ENCODE data around the gene RABIF. TPM values are rescaled to one million over a fixed set of nuclear protein-coding genes. Genes with fewer than 3 reads are reported as not detected.
"Not testable (repeated sequence)": the region's sequence is repeated elsewhere in the genome, so short reads cannot be mapped to it uniquely, and the experiment has no call there.

RABIF gene
- polyA plus RNA-seq, 3 donors: 7.8 to 24.6 (median 22.8) TPM

GRCh38 chr1:202905331-202905730 is 16.4 kb upstream of the RABIF start:
- intact Hi-C loops (cut with micrococcal nuclease): no loop called here
- no peaks in the 10 kb centered on the region for H3K4me1 ChIP-seq (ENCODE audit: control insufficient read depth in 1 of 2, insufficient read depth in 2 of 2, low read length in 2 of 2)
- no peak overlapping the region for H3K4me2 ChIP-seq (replicated peaks; ENCODE audit: extremely low read depth, low read length, poor library complexity, severe bottlenecking)
- no CpG with 5 or more reads among the region's 4 CpGs for WGBS (ENCODE audit: insufficient coverage)
- Mint-ChIP-seq H3K9me3 (peaks cover 0 to 1% (median 0%) of the 10 kb centered on the region in 7 donors), H3K27me3 (ENCODE audit: low read depth in 3 of 3) (no peaks in the 10 kb centered on the region), H3K27ac (no peak overlapping the region), H3K36me3 (peaks cover 58 to 71% of the 10 kb centered on the region in 2 donors), H3K4me1 (no peaks in the 10 kb centered on the region), H3K4me3 (no peak overlapping the region)
- no peak for DNase-seq
- no peaks in the 10 kb centered on the region for H4K20me1 ChIP-seq (ENCODE audit: insufficient read depth, low read length)
- TF ChIP-seq, protein P1, sequence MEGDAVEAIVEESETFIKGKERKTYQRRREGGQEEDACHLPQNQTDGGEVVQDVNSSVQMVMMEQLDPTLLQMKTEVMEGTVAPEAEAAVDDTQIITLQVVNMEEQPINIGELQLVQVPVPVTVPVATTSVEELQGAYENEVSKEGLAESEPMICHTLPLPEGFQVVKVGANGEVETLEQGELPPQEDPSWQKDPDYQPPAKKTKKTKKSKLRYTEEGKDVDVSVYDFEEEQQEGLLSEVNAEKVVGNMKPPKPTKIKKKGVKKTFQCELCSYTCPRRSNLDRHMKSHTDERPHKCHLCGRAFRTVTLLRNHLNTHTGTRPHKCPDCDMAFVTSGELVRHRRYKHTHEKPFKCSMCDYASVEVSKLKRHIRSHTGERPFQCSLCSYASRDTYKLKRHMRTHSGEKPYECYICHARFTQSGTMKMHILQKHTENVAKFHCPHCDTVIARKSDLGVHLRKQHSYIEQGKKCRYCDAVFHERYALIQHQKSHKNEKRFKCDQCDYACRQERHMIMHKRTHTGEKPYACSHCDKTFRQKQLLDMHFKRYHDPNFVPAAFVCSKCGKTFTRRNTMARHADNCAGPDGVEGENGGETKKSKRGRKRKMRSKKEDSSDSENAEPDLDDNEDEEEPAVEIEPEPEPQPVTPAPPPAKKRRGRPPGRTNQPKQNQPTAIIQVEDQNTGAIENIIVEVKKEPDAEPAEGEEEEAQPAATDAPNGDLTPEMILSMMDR (IDR thresholded peaks at IDR 0.05): no peak
- H3K9ac ChIP-seq (ENCODE audit: insufficient read depth, low read length, poor library complexity, severe bottlenecking): no peak overlapping the region
- no peak overlapping the region for H3K4me3 ChIP-seq (replicated peaks in 1 of 3; ENCODE audit: low read depth in 2 of 3, low read length in 3 of 3)
- H2AFZ ChIP-seq (ENCODE audit: insufficient read depth, low read depth, low read length, poor library complexity, severe bottlenecking): no peak overlapping the region
- H3K79me2 ChIP-seq (ENCODE audit: insufficient read depth, low read length): no peaks in the 10 kb centered on the region
- H3K27ac ChIP-seq (ENCODE audit: low read depth in 1 of 2, low read length in 2 of 2): no peak overlapping the region
- no peaks in the 10 kb centered on the region for H3K9me3 ChIP-seq (replicated peaks in 1 of 2; ENCODE audit: control insufficient read depth in 1 of 2, insufficient read depth in 1 of 2, low read length in 2 of 2)
- H3K36me3 ChIP-seq (replicated peaks in 1 of 2; ENCODE audit: control insufficient read depth in 1 of 2, insufficient read depth in 2 of 2, low read length in 2 of 2): peaks cover 69 to 87% of the 10 kb centered on the region in 2 donors
- no peaks in the 10 kb centered on the region for H3K27me3 ChIP-seq (ENCODE audit: control insufficient read depth in 2 of 2, insufficient read depth in 2 of 2, low read length in 2 of 2)

DNA sequence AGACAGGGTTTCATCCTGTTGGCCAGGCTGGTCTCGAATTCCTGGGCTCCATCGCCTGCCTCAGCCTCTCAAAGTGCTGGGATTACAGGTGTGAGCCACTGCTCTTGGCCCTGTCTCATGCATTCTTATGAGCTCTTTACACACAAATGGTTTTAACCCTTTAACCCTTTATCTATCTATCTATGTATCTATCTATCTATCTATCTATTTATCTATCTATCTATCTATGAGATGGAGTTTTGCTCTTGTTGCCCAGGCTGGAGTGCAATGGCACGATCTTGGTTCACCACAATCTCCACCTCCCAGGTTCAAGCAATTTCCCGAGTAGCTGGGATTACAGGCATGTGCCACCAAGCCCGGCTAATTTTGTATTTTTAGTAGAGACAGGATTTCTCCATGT is 14.9 kb upstream of the RABIF start:
- H3K36me3 ChIP-seq (replicated peaks in 1 of 2; ENCODE audit: control insufficient read depth in 1 of 2, insufficient read depth in 2 of 2, low read length in 2 of 2): peaks cover 66 to 85% of the 10 kb centered on the region in 2 donors
- H2AFZ ChIP-seq (ENCODE audit: insufficient read depth, low read depth, low read length, poor library complexity, severe bottlenecking); H3K4me1 ChIP-seq (ENCODE audit: control insufficient read depth in 1 of 2, insufficient read depth in 2 of 2, low read length in 2 of 2); DNase-seq; H3K9me3 Mint-ChIP-seq; H3K27ac Mint-ChIP-seq; intact Hi-C loops (cut with micrococcal nuclease); H3K4me1 Mint-ChIP-seq; H3K79me2 ChIP-seq (ENCODE audit: insufficient read depth, low read length); H3K9me3 ChIP-seq (replicated peaks in 1 of 2; ENCODE audit: control insufficient read depth in 1 of 2, insufficient read depth in 1 of 2, low read length in 2 of 2); H4K20me1 ChIP-seq (ENCODE audit: insufficient read depth, low read length); H3K4me2 ChIP-seq (replicated peaks; ENCODE audit: extremely low read depth, low read length, poor library complexity, severe bottlenecking); H3K27ac ChIP-seq (ENCODE audit: low read depth in 1 of 2, low read length in 2 of 2); H3K4me3 ChIP-seq (replicated peaks in 1 of 3; ENCODE audit: low read depth in 2 of 3, low read length in 3 of 3); H3K27me3 ChIP-seq (ENCODE audit: control insufficient read depth in 2 of 2, insufficient read depth in 2 of 2, low read length in 2 of 2); H3K4me3 Mint-ChIP-seq; H3K27me3 Mint-ChIP-seq (ENCODE audit: low read depth in 3 of 3); H3K9ac ChIP-seq (ENCODE audit: insufficient read depth, low read length, poor library complexity, severe bottlenecking): not testable (repeated sequence)
- H3K36me3 Mint-ChIP-seq: peaks cover 54 to 73% of the 10 kb centered on the region in 2 donors
- WGBS (ENCODE audit: insufficient coverage): no CpG with 5 or more reads among the region's 5 CpGs
